Astrocyte of the spinal cord (primary cell): Measurements from ENCODE around the gene AGO3.

Source experiments
- DNase-seq: peaks from one replicate; pipeline ENCODE4 v3.0.0; 2011; ENCODE audit warnings: low read depth, low spot score
- H3K4me3 ChIP-seq: 2 replicates; pipeline ENCODE4 v1.5.1; 2011; ENCODE audit warnings: low read depth, mild to moderate bottlenecking, low read length, moderate library complexity
- CTCF ChIP-seq: IDR thresholded peaks from 2 replicates; pipeline ENCODE4 v1.5.1; 2012; ENCODE audit warnings: low read depth, mild to moderate bottlenecking, low read length, inconsistent platforms
- in situ Hi-C: cut with HindIII; loops from 2 replicates; pipeline ENCODE4 v1.10.0; 2017; ENCODE audit warnings: low sequenced_read_pairs

Gene AGO3

GRCh38 chr1:36040238-36040637 is 109.3 kb downstream of the AGO3 start:
- no peak for TF ChIP-seq CTCF
- in situ Hi-C loops = no loop called here
- no peak overlapping the region for H3K4me3 ChIP-seq
- no peak for DNase-seq

GRCh38 chr1:36051821-36052220 is 120.9 kb downstream of the AGO3 start:
- DNase-seq = no peak
- H3K4me3 ChIP-seq = no peak overlapping the region
- in situ Hi-C loops = no loop called here
- TF ChIP-seq CTCF = no peak

GRCh38 chr1:36053978-36054377 is 123.1 kb downstream of the AGO3 start:
- in situ Hi-C loops = no loop called here
- DNase-seq = no peak
- no peak for TF ChIP-seq CTCF
- H3K4me3 ChIP-seq = no peak overlapping the region

GRCh38 chr1:36055706-36056105 is 124.8 kb downstream of the AGO3 start:
- TF ChIP-seq CTCF = no peak
- in situ Hi-C loops = no loop called here
- no peak for DNase-seq
- H3K4me3 ChIP-seq = no peak overlapping the region

GRCh38 chr1:36062315-36062714 is 131.4 kb downstream of the AGO3 start:
- H3K4me3 ChIP-seq = no peak overlapping the region
- in situ Hi-C loops = no loop called here
- DNase-seq = no peak
- no peak for TF ChIP-seq CTCF

GRCh38 chr1:36067871-36068270 is 137.0 kb downstream of the AGO3 start:
- in situ Hi-C loops = no loop called here
- no peak for DNase-seq
- H3K4me3 ChIP-seq = no peak overlapping the region
- TF ChIP-seq CTCF = no peak

- TF ChIP-seq CTCF = no peak
- in situ Hi-C loops = no loop called here
- no peak overlapping the region for H3K4me3 ChIP-seq
- no peak for DNase-seq
Observed at GRCh38 chr1:36068866-36069265, 138.0 kb downstream of the AGO3 start.
